Fibroblast of the aortic adventitia (primary cell): ENCODE measurements around the gene BCDIN3D. TPM values are rescaled to one million over a fixed set of nuclear protein-coding genes. Genes with fewer than 3 reads are reported as not detected.
A peak's percentile ranks its signal among the peaks of the same experiment; 100 is the strongest.

Experiments
- DNase-seq: peaks from one replicate; pipeline ENCODE4 v3.0.0-alpha.2; 2010; ENCODE audit warnings: low read depth
- H3K4me3 ChIP-seq: 2 replicates; pipeline ENCODE4 v1.5.1; 2011; ENCODE audit warnings: low read depth, mild to moderate bottlenecking, control low read depth, low read length, moderate library complexity
- total RNA-seq: library from RNA; depleted of rRNA; stranded (reverse); fragments of >200 nt; gene quantifications from 2 replicates; pipeline ENCODE4 v1.2.3, GENCODE V29; 2012; ENCODE audit warnings: low replicate concordance
- TF ChIP-seq, protein P1 (sequence below): IDR thresholded peaks from 2 replicates; pipeline ENCODE4 v1.5.1; 2011; ENCODE audit warnings: mild to moderate bottlenecking, low read length, control low read depth, inconsistent platforms; ENCODE audit not compliant: insufficient read depth

BCDIN3D gene, protein sequence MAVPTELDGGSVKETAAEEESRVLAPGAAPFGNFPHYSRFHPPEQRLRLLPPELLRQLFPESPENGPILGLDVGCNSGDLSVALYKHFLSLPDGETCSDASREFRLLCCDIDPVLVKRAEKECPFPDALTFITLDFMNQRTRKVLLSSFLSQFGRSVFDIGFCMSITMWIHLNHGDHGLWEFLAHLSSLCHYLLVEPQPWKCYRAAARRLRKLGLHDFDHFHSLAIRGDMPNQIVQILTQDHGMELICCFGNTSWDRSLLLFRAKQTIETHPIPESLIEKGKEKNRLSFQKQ
- total RNA-seq = 0.82 and 4.5 TPM in 2 replicates

DNA sequence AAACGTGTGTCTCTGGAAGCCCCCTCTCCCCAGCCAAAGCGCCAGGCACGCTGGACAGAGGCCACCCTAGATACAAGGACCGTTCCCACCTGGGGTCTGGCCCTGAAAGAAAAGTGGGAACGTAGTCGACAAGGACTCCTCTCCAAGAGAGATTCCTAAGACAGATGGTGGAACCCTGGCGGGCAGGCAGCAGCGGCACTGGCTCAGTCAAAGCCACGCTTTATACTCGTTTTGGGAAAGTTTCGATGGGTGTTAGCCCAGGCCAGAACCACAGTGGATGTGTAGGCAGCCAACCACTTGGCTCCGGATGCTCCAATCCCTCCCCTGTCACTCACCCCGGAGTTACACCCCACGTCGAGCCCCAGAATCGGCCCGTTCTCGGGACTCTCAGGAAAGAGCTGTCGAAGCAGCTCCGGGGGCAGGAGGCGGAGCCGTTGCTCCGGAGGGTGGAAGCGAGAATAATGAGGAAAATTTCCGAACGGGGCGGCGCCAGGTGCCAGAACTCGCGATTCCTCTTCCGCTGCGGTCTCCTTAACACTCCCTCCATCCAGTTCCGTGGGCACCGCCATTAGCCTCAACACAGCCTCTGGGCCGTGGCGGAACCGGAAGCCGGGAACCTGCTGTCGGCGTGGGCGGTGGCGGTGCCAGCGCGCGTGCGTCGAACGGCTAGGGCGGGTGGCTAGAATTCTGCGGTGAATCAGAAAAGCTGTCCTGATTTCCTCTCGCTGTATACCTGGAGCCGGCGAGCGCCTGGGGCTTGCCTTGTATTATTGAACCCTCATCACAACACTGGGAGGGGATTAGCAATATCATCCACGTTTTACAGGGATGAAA, at the start of gene BCDIN3D:
Gene BCDIN3D (minus strand): TSS at position 588 of the 834 bp plus-strand sequence. CDS start 19 bp downstream, at position 569.
- peak; percentile 91 for DNase-seq
- peak within 1 kb of the TSS; percentile 68 for H3K4me3 ChIP-seq
- TF ChIP-seq, protein P1, sequence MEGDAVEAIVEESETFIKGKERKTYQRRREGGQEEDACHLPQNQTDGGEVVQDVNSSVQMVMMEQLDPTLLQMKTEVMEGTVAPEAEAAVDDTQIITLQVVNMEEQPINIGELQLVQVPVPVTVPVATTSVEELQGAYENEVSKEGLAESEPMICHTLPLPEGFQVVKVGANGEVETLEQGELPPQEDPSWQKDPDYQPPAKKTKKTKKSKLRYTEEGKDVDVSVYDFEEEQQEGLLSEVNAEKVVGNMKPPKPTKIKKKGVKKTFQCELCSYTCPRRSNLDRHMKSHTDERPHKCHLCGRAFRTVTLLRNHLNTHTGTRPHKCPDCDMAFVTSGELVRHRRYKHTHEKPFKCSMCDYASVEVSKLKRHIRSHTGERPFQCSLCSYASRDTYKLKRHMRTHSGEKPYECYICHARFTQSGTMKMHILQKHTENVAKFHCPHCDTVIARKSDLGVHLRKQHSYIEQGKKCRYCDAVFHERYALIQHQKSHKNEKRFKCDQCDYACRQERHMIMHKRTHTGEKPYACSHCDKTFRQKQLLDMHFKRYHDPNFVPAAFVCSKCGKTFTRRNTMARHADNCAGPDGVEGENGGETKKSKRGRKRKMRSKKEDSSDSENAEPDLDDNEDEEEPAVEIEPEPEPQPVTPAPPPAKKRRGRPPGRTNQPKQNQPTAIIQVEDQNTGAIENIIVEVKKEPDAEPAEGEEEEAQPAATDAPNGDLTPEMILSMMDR = no peak

DNA sequence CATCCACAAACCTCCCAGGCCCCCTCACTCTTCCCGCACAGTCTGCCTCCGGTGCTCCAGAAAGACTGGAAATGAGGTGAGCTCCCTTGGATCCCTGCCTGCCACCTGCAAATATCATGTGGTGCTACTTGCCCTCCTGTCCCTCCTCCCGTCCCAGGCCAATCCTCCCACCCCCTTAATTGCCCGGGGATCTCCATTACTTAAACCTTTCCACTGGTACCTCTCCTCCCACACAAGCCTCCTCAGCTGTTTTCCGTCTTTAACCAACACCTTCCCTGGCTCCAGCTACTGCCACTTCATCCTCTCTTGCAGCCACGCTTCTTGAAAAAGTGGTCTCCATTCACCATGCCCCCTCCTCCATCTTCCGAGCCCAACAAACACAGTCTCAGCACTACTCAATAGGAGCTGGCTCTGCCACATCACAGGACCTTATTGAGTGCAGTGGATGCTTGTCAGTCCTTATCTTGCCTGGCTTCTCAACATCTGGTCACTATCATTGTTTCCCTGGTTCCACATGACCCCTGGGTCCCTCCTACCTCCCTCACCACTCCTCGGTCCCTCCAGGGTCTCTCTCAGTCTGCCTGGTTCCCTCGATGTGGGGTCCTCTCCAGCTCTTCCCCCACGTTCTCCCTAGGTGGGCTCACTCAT, 49.3 kb upstream of the BCDIN3D start:
- no peak for DNase-seq
- TF ChIP-seq, protein P1 = no peak
- no peak overlapping the region for H3K4me3 ChIP-seq

DNA sequence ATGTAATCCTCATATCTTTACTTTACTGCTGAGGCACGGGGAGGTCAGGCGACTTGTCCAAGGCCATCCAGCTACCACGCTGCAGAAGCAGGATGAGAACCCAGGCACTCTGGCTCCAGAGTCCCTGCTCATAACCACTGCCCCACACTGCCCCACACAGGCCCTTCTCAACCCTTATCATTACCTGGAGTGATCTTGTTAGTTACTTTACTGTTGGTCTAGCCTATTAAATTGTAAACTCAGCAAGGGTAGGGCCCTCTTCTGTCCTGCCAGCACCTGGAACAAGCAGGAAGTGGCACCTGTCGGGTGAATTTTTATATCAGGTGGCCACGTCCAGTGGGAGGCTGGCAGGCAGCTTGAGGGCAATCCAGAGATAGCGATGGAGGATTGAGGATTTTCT, 48.6 kb upstream of the BCDIN3D start:
- H3K4me3 ChIP-seq = no peak overlapping the region
- TF ChIP-seq, protein P1 = no peak
- no peak for DNase-seq

DNA sequence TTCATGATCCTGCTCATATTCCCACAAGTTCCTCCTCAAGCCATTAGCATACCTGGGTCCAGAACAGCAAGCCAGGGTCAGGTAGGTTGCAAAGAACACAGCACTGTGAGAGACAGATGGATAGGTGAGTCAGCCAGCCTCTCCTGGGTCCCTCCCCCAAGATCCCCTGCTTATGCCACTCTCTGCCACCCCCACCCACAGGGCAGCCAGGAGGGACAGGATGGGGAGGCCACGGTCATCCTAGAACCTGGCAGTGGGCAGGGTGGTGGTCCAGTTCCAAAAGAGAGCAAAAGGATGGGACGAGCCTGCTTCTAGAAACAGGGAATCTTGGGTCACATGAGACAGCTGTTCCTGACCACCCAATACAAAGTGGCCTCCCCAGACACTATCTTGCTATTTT, 48.1 kb upstream of the BCDIN3D start:
- TF ChIP-seq, protein P1 = no peak
- H3K4me3 ChIP-seq = no peak overlapping the region
- DNase-seq = no peak

DNA sequence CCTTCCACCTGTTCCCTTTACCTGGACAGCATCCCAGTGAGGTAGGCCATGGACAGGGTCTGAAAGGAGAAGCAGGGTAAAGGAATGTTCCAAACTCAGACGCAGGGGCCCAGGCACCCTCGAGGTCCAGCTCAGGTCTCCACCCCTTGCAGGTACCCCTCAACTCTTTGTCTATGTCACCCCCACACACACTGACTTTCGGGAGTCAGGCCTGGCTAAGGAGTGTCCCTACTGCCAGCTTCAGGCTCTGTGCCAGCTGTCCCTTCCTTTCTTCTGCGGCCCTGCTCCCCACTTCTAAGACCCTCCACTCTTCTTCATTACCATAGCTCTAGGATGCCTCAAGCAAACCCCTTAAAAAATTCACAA, 47.2 kb upstream of the BCDIN3D start:
- TF ChIP-seq, protein P1 = no peak
- H3K4me3 ChIP-seq = no peak overlapping the region
- no peak for DNase-seq

DNA sequence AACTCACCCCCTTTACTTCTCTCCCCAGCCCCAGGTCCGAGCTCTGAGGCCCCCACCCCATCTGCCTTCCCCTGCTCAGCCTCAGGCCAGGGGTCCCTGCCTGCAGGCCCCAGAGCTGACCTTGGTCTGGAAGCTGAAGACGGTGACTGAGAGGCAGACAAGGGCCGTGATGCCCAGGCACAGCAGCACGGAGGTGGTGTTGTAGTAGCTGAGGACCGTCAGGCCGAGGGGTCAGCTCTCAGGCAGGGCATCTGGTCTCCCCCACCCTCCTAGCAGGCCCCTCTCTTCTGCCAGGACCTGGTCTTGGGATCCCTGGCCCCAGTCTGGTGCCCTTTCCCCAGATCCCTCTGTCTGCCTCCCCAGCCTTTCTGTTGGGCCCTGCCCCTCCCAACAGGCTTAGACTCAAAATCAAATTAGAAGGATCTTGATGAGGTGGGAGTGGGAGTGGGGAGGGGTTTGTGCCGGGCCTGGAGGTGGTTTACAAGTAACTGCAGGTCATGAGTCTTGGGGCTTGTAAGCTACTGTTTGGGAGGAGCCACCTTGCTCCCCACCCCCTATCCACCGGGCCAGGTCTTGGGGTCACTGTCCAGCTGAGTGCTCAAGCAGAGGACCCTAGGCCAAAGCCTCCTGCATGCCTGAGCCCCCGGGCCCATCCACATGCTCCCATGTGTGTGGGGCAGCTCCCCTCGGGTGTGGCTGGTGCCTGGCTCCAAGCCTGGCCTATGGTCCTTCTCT, 46.6 kb upstream of the BCDIN3D start:
- no peak overlapping the region for H3K4me3 ChIP-seq
- no peak for DNase-seq
- TF ChIP-seq, protein P1 = no peak
